GM18867 (cell line): Measurements from ENCODE around the gene RUNX1.
"Not testable (repeated sequence)": the region's sequence is repeated elsewhere in the genome, so short reads cannot be mapped to it uniquely, and the experiment has no call there.

Source experiments
- ATAC-seq: cut with Tn5 transposase; IDR thresholded peaks from one replicate; pipeline ENCODE4 v1.9.1; 2021; ENCODE audit warnings: mild to moderate bottlenecking, moderate library complexity; ENCODE audit not compliant: unreplicated experiment

The RUNX1 gene

GRCh38 chr21:34951868-34952267 lies 97.2 kb downstream of the RUNX1 start:
- ATAC-seq = not testable (repeated sequence)

- ATAC-seq = no peak
Observed at GRCh38 chr21:34950980-34951379, 98.1 kb downstream of the RUNX1 start.

- ATAC-seq = no peak
Observed at GRCh38 chr21:34949499-34949898, 99.6 kb downstream of the RUNX1 start.

GRCh38 chr21:34949030-34949429 lies 100.1 kb downstream of the RUNX1 start:
- ATAC-seq = no peak

GRCh38 chr21:34948157-34948556 lies 100.9 kb downstream of the RUNX1 start:
- ATAC-seq = no peak

DNA sequence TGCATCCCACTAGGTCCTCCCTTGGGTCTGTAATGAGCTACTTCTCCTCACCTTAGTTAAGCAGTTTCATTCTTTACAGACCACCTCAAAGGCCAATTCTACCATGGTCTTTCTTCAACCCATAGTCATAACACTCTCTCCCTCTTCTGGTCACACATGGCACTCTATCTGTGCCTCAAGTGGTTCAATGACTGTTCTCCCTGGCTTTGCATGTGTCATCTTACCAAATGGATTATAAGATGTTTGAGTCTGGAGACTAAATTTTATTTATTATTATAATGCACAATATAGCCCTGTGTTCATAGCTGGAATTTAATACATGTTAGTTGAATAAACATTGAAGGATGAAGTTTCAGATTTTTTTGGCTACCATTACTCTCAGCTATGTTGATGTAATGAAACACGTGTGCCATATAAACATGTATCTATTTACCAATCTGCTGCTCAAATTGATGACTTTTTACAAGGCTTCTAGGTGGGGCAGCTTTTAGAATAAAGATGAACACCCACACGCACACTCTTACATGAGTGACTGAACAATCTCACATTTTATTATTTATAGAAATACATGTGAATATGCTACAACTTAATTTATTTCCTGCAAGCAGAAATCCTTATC lies 102.1 kb downstream of the RUNX1 start:
- no peak for ATAC-seq

GRCh38 chr21:34946385-34946840 lies 102.7 kb downstream of the RUNX1 start:
- no peak for ATAC-seq

GRCh38 chr21:34945288-34945687 lies 103.8 kb downstream of the RUNX1 start:
- no peak for ATAC-seq

DNA sequence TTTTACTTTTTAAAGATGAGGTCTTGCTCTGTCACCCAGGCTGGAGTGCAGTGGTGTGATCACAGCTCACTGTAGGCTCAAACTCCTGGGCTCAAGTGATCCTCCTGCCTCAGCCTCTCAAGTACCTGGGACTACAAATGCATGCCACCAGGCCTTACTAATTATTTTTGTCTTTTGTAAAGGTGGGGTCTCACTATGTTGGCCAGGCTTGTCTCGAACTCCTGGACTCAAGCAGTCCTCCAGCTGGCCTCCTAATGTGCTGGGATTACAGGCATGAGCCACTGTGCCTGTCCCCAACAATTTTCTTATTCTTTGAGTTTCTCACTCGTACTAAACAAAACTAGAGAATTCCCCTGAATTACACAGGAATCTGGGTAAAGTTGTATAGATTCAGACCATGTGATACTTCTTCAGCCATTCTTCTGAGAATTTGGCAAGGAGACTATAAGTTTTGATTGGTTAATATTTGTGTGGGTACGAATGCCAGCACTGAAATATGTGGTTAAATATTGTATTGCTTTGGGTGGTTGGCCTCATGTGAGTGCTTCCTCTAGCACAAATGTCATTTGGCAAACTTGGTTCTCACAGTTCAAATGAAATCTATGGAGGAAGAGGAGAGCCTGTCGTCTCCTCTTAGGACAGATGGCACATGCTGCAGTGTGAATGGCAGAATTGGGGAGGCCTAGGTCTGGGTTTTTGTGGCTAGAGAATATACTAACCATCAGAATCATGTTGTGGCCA lies 104.9 kb downstream of the RUNX1 start:
- no peak for ATAC-seq

DNA sequence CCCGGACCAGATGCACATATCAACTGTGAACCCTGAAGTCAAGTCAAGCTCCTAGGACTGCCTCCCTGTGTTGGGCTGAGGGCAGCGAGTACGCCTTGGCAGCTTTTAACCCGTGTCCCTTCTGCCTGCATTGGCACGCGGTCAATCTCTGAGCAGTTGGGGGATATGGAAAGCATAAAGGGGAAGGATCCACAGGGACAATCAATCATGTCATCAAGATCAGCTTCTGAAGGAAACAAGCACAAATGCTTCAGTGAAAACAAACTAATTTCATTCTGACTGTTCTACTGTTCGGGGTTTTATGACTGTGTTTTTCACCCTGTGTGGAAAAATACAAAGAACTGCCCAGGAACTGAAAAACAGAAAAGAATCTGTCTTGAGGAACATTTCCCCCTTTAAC lies 106.2 kb downstream of the RUNX1 start:
- ATAC-seq = no peak

- no peak for ATAC-seq
Observed at GRCh38 chr21:34941162-34941561, 107.9 kb downstream of the RUNX1 start.

DNA sequence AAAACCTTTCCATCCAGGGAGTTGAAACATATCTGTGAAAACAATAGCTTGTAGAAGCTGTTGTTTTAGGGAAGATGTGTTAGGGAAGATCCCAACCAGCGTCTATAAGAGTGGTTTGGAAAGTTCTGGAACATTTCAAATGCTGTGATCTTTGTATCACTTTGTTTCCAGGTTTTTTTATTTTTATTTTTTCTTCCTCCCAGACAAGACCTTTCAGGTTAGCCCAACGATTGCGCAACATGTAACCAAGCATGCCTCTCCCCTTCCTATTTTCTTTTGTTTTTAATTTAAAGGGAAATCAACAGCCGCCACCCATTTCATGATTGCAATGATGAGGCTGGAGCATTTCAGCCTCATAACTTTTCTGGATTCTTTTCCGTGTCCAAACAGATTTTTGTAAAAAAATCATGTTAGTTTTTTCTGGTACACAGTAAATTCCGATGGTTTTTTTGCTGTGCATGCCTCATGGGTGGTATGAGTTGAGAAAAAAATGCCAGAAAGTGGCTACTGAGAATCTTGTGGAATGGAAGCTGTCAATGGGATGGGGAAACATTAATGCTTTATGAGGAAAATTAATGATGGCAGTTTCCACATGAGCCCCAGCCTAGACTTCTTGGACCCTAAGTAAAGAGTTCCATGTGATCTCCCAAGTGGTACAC lies 109.3 kb downstream of the RUNX1 start:
- no peak for ATAC-seq

- no peak for ATAC-seq
Observed at GRCh38 chr21:34938089-34938764, 110.9 kb downstream of the RUNX1 start.

DNA sequence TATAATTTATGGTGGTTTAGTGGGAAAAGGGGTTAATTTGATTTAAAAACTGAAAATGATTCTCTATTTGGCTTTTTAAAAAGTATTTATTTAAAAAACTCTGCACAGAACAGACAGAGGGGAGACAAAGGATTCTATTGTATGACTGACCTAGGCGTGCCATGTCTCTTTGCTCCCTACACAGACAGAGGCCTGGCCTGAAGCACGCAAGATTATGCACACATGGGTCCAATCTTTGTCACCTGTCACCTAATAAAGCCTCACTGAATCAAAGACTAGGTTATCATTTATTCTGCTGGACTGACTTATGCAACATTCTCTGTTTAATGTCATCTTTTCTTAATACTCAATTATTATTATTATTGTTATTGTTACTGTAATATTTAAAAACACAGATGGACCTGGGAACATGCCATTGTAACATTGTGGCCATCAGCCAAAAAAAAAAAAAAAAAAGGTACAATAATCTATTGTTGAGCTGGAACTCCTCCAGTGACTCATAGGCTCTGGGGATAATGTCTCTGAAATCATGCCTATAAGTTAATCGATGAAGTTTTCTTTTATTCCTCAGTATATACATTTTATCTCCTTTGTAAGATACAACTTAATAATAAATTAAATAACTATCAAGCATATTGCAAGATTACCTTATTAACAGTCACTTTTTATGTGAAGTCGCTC lies 112.1 kb downstream of the RUNX1 start:
- no peak for ATAC-seq

DNA sequence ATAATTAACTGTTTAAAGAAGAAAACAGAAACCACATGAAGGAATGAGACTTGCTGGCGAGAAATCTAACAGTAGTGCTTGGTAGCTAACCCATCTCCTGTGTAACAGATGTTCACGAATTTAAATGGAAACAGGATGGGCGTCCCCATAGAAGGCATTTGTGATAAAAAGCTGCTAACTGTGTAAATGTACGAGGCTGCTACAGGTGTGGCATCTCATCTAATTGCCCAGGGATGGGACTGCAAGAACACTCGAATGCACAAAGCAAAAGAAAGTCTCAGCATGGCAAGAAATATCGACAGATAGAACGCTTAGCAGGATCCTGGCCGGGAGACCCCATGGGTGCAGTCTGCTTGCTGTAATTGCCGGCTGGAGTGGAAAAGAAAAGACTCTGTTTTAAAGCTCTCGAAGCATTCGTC lies 112.7 kb downstream of the RUNX1 start:
- no peak for ATAC-seq

- no peak for ATAC-seq
Observed at GRCh38 chr21:34935898-34936297, 113.2 kb downstream of the RUNX1 start.

GRCh38 chr21:34935452-34935851 lies 113.7 kb downstream of the RUNX1 start:
- ATAC-seq = no peak

GRCh38 chr21:34934350-34934749 lies 114.8 kb downstream of the RUNX1 start:
- ATAC-seq = no peak

GRCh38 chr21:34933609-34934335 lies 115.3 kb downstream of the RUNX1 start:
- peak; percentile 82 for ATAC-seq

DNA sequence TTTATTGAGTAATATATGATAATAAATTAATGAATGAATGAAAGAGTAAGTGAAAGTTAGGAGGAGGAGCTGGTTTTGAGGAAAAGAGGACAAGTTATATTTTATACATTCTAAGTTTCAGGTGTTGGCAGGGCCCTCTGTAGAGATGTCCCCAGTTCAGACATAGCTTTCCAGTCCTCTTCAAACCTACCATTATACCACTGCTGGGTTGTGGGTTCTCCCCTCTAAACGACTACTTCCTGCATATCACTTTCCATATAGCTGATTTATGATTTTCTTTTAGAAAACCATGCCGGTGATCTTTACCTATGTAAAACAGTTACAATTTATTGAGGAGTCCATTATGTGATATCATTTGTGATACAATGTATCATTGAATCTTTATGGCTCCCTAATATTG lies 116.9 kb downstream of the RUNX1 start:
- ATAC-seq = no peak
